SU-DHL-6 (cell line): ENCODE data around the gene SLC16A11.
A peak's percentile ranks its signal among the peaks of the same experiment; 100 is the strongest.

Experiments
- H2AFZ ChIP-seq: fragments of 200-600 bp; sonication (generic); 2 replicates; pipeline ENCODE4 v1.6.1; 2014; ENCODE audit warnings: low read depth, mild to moderate bottlenecking, moderate library complexity, mixed read lengths, antibody characterized with exemption, low read length; ENCODE audit not compliant: severe bottlenecking
- H3F3A ChIP-seq: fragments of 200-600 bp; shearing (Covaris generic); 2 replicates; pipeline ENCODE4 v1.6.0; 2016; ENCODE audit warnings: antibody characterized with exemption, mild to moderate bottlenecking; ENCODE audit not compliant: insufficient read depth
- H3K27ac ChIP-seq: fragments of 200-600 bp; sonication (generic); 2 replicates; pipeline ENCODE4 v1.5.1; 2016; ENCODE audit warnings: low read depth, mild to moderate bottlenecking, low read length, moderate library complexity, mixed read lengths
- H3K27me3 ChIP-seq: fragments of 200-600 bp; sonication (generic), shearing (Covaris generic); 2 replicates; pipeline ENCODE4 v1.6.0; 2014; ENCODE audit warnings: mild to moderate bottlenecking, low read length
- H3K36me3 ChIP-seq: fragments of 200-600 bp; sonication (generic); 2 replicates; pipeline ENCODE4 v1.6.1; 2014; ENCODE audit warnings: mild to moderate bottlenecking, low read length, mixed read lengths
- H3K4me2 ChIP-seq: fragments of 300-600, 200-600 bp; shearing (Covaris generic), sonication (generic); 2 replicates; pipeline ENCODE4 v1.6.0; 2014; ENCODE audit warnings: low read length, low read depth, mild to moderate bottlenecking; ENCODE audit not compliant: poor library complexity, severe bottlenecking
- H3K4me3 ChIP-seq: fragments of 200-600 bp; sonication (generic); 2 replicates; pipeline ENCODE4 v1.5.1; 2014; ENCODE audit warnings: antibody characterized with exemption, low read length, mild to moderate bottlenecking, mixed read lengths; ENCODE audit not compliant: insufficient read depth, poor library complexity, severe bottlenecking
- H3K79me2 ChIP-seq: fragments of 200-600 bp; sonication (generic); 2 replicates; pipeline ENCODE4 v1.6.1; 2014; ENCODE audit warnings: mild to moderate bottlenecking, low read length, moderate library complexity; ENCODE audit not compliant: insufficient read depth
- H3K9ac ChIP-seq: fragments of 200-600 bp; sonication (generic); 2 replicates; pipeline ENCODE4 v1.7.0; 2014; ENCODE audit warnings: mild to moderate bottlenecking, low read length
- H3K9me2 ChIP-seq: fragments of 200-600 bp; sonication (generic); replicated peaks from 2 replicates; pipeline ENCODE4 v1.6.1; 2014; ENCODE audit warnings: low read length; ENCODE audit not compliant: insufficient read depth
- H3K9me3 ChIP-seq: fragments of 200-600 bp; sonication (generic); 2 replicates; pipeline ENCODE4 v1.6.1; 2014; ENCODE audit warnings: low read length, mixed read lengths; ENCODE audit not compliant: insufficient read depth
- H4K20me1 ChIP-seq: fragments of 200-600 bp; sonication (generic); 2 replicates; pipeline ENCODE4 v1.6.1; 2014; ENCODE audit warnings: low read depth, mild to moderate bottlenecking, antibody characterized with exemption, low read length, moderate library complexity, mixed read lengths
- CTCF ChIP-seq: fragments of 200-600 bp; sonication (generic); IDR thresholded peaks from one replicate; pipeline ENCODE4 v1.5.1; 2017; ENCODE audit warnings: antibody characterized with exemption, mild to moderate bottlenecking, low read length, moderate library complexity; ENCODE audit not compliant: insufficient read depth, poor library complexity, severe bottlenecking
- EZH2phosphoT487 ChIP-seq: fragments of 200-600 bp; sonication (generic), shearing (Covaris generic); conservative IDR thresholded peaks from 2 replicates; pipeline ENCODE4 v1.6.1; 2018; ENCODE audit warnings: mild to moderate bottlenecking, antibody characterized with exemption, low read length, moderate library complexity, mixed read lengths

SLC16A11 gene

GRCh38 chr17:7005716-7006115 lies 38.2 kb downstream of the SLC16A11 start:
- H3K9me3 ChIP-seq = no peaks in the 10 kb centered on the region
- H3K27ac ChIP-seq = no peak overlapping the region
- no peaks in the 10 kb centered on the region for H3K9me2 ChIP-seq
- peaks cover 3% of the 10 kb centered on the region; the same call in 1 of the 2 replicates for H3F3A ChIP-seq
- no peak overlapping the region for H3K4me2 ChIP-seq
- no peaks in the 10 kb centered on the region for H3K27me3 ChIP-seq
- H3K4me3 ChIP-seq = no peak overlapping the region
- peaks cover 3% of the 10 kb centered on the region; the same call in 1 of the 2 replicates for H4K20me1 ChIP-seq
- H3K36me3 ChIP-seq = no peaks in the 10 kb centered on the region; the same call in 1 of the 2 replicates
- TF ChIP-seq CTCF = no peak
- TF ChIP-seq EZH2phosphoT487 = no peak
- H2AFZ ChIP-seq = no peak overlapping the region
- H3K79me2 ChIP-seq = peaks cover 38% of the 10 kb centered on the region
- H3K9ac ChIP-seq = no peak overlapping the region

GRCh38 chr17:7004398-7005253 lies 39.3 kb downstream of the SLC16A11 start:
- Histone ChIP-seq H4K20me1 (peaks cover 3% of the 10 kb centered on the region; the same call in 1 of the 2 replicates), H3K9me3 (no peaks in the 10 kb centered on the region), H3K36me3 (no peaks in the 10 kb centered on the region; the same call in 1 of the 2 replicates), H3K9me2 (no peaks in the 10 kb centered on the region), H3K27ac (no peak overlapping the region), H2AFZ (no peak overlapping the region), H3K4me3 (no peak overlapping the region), H3K9ac (no peak overlapping the region), H3K79me2 (peaks cover 27% of the 10 kb centered on the region), H3F3A (peaks cover 3% of the 10 kb centered on the region; the same call in 1 of the 2 replicates), H3K27me3 (no peaks in the 10 kb centered on the region), H3K4me2 (no peak overlapping the region)
- no peak for TF ChIP-seq EZH2phosphoT487
- peak; percentile 75 for TF ChIP-seq CTCF

- Histone ChIP-seq H3K4me2 (no peak overlapping the region), H3K9me2 (no peaks in the 10 kb centered on the region), H3F3A (peaks cover 3% of the 10 kb centered on the region; the same call in 1 of the 2 replicates), H4K20me1 (peaks cover 3% of the 10 kb centered on the region; the same call in 1 of the 2 replicates), H3K36me3 (no peaks in the 10 kb centered on the region; the same call in 1 of the 2 replicates), H3K79me2 (peaks cover 23% of the 10 kb centered on the region), H3K4me3 (no peak overlapping the region), H3K9ac (no peak overlapping the region), H3K27ac (no peak overlapping the region), H2AFZ (no peak overlapping the region), H3K9me3 (no peaks in the 10 kb centered on the region), H3K27me3 (no peaks in the 10 kb centered on the region)
- TF ChIP-seq CTCF (no peak), EZH2phosphoT487 (no peak)
Observed at GRCh38 chr17:7003745-7004144, 40.1 kb downstream of the SLC16A11 start.
